Measurements from ENCODE around the gene BMAL1.

GRCh38 chr11:13429836-13430235 lies 152.2 kb downstream of the BMAL1 start:
- TF ChIP-seq, protein P1, sequence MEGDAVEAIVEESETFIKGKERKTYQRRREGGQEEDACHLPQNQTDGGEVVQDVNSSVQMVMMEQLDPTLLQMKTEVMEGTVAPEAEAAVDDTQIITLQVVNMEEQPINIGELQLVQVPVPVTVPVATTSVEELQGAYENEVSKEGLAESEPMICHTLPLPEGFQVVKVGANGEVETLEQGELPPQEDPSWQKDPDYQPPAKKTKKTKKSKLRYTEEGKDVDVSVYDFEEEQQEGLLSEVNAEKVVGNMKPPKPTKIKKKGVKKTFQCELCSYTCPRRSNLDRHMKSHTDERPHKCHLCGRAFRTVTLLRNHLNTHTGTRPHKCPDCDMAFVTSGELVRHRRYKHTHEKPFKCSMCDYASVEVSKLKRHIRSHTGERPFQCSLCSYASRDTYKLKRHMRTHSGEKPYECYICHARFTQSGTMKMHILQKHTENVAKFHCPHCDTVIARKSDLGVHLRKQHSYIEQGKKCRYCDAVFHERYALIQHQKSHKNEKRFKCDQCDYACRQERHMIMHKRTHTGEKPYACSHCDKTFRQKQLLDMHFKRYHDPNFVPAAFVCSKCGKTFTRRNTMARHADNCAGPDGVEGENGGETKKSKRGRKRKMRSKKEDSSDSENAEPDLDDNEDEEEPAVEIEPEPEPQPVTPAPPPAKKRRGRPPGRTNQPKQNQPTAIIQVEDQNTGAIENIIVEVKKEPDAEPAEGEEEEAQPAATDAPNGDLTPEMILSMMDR (IDR thresholded peaks at IDR 0.05; ENCODE audit: extremely low read depth in 1 of 2, insufficient read depth in 1 of 2, low read depth in 1 of 2, low read length in 2 of 2): no peak
- TF ChIP-seq, protein P2, sequence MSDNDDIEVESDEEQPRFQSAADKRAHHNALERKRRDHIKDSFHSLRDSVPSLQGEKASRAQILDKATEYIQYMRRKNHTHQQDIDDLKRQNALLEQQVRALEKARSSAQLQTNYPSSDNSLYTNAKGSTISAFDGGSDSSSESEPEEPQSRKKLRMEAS (IDR thresholded peaks at IDR 0.05; ENCODE audit: insufficient read depth, insufficient read length): no peak
- TF ChIP-seq POLR2AphosphoS5 (IDR thresholded peaks at IDR 0.05; ENCODE audit: insufficient read depth, low read depth, low read length): no peak
- no peak for TF ChIP-seq POLR2A (IDR thresholded peaks at IDR 0.05; ENCODE audit: low read depth, low read length)
- no peak for TF ChIP-seq EZH2 (IDR thresholded peaks at IDR 0.05; ENCODE audit: borderline replicate concordance, low read depth, low read length, severe bottlenecking)
- TF ChIP-seq JUN (IDR thresholded peaks at IDR 0.05; ENCODE audit: borderline replicate concordance, insufficient read depth, insufficient read length, low read depth): no peak
- TF ChIP-seq MYC (IDR thresholded peaks at IDR 0.05; ENCODE audit: low read depth, low read length): no peak
